ENCODE data around the gene VOPP1. TPM values are rescaled to one million over a fixed set of nuclear protein-coding genes. Genes with fewer than 3 reads are reported as not detected.

Gene VOPP1
- total RNA-seq, 4 donors from 2014 or later: 63.9 to 79.2 (median 72.4) TPM

GRCh38 chr7:55534916-55535590, 37.2 kb downstream of the VOPP1 start:
- Histone ChIP-seq H3K9me3 (no peaks in the 10 kb centered on the region), H3K4me1 (peaks cover 2 to 35% (median 31%) of the 10 kb centered on the region in 4 donors), H3K4me3 (peak overlapping the region in 1 of 4 donors; percentile 25), H3K27ac (peak overlapping the region; percentile 67 to 78 (median 72)), H3K36me3 (no peaks in the 10 kb centered on the region), H3K27me3 (no peaks in the 10 kb centered on the region)
- DNase-seq: peak in 1 of 3 donors; percentile 59
- no peak for TF ChIP-seq POLR2A (IDR thresholded peaks at IDR 0.05)
- no peak for TF ChIP-seq CTCF (IDR thresholded peaks at IDR 0.05)

- peak in 2 of 3 donors; percentile 85 to 87 for DNase-seq
- no peaks in the 10 kb centered on the region for H3K27me3 ChIP-seq
- peaks cover 2 to 35% (median 31%) of the 10 kb centered on the region in 4 donors for H3K4me1 ChIP-seq
- no peak overlapping the region for H3K4me3 ChIP-seq
- H3K36me3 ChIP-seq: no peaks in the 10 kb centered on the region
- peak overlapping the region; percentile 67 to 78 (median 72) for H3K27ac ChIP-seq
- H3K9me3 ChIP-seq: no peaks in the 10 kb centered on the region
- TF ChIP-seq CTCF (IDR thresholded peaks at IDR 0.05) (no peak), POLR2A (IDR thresholded peaks at IDR 0.05) (no peak)
Observed at GRCh38 chr7:55534262-55534915, 37.9 kb downstream of the VOPP1 start.

GRCh38 chr7:55533729-55534080, 38.6 kb downstream of the VOPP1 start:
- Histone ChIP-seq H3K27ac (peak overlapping the region; percentile 64 to 78 (median 70)), H3K36me3 (no peaks in the 10 kb centered on the region), H3K4me1 (peaks cover 2 to 35% (median 31%) of the 10 kb centered on the region in 4 donors), H3K9me3 (no peaks in the 10 kb centered on the region), H3K27me3 (no peaks in the 10 kb centered on the region), H3K4me3 (no peak overlapping the region)
- no peak for TF ChIP-seq POLR2A (IDR thresholded peaks at IDR 0.05)
- TF ChIP-seq CTCF (IDR thresholded peaks at IDR 0.05): no peak
- DNase-seq: no peak

GRCh38 chr7:55533050-55533728, 39.1 kb downstream of the VOPP1 start:
- DNase-seq: peak in 2 of 3 donors; percentile 82 to 88
- H3K36me3 ChIP-seq: no peaks in the 10 kb centered on the region
- H3K4me1 ChIP-seq: peaks cover 2 to 35% (median 31%) of the 10 kb centered on the region in 4 donors
- no peak overlapping the region for H3K4me3 ChIP-seq
- H3K9me3 ChIP-seq: no peaks in the 10 kb centered on the region
- peak overlapping the region; percentile 64 to 78 (median 72) for H3K27ac ChIP-seq
- no peaks in the 10 kb centered on the region for H3K27me3 ChIP-seq
- TF ChIP-seq CTCF (IDR thresholded peaks at IDR 0.05) (no peak), POLR2A (IDR thresholded peaks at IDR 0.05) (no peak)

GRCh38 chr7:55532150-55532917, 40.0 kb downstream of the VOPP1 start:
- no peak for TF ChIP-seq CTCF (IDR thresholded peaks at IDR 0.05)
- TF ChIP-seq POLR2A (IDR thresholded peaks at IDR 0.05): no peak
- peak overlapping the region; percentile 64 to 78 (median 72) for H3K27ac ChIP-seq

More at GRCh38 chr7:55532150-55532917, 40.0 kb downstream of the VOPP1 start:
- no peak for DNase-seq
- Histone ChIP-seq H3K36me3 (no peaks in the 10 kb centered on the region), H3K4me3 (no peak overlapping the region), H3K4me1 (peaks cover 2 to 35% (median 28%) of the 10 kb centered on the region in 4 donors), H3K9me3 (no peaks in the 10 kb centered on the region), H3K27me3 (no peaks in the 10 kb centered on the region)
